Measurements from ENCODE around the gene PAX7.

Gene PAX7

GRCh38 chr1:18642278-18643095 is 11.8 kb downstream of the PAX7 start:
- no peak for DNase-seq

- DNase-seq, result no peak
Observed at GRCh38 chr1:18643154-18644012, 12.7 kb downstream of the PAX7 start.

GRCh38 chr1:18644013-18644399 is 13.4 kb downstream of the PAX7 start:
- DNase-seq, result no peak

GRCh38 chr1:18644446-18644845 is 13.8 kb downstream of the PAX7 start:
- DNase-seq, result no peak

- DNase-seq, result no peak
Observed at GRCh38 chr1:18644973-18645746, 14.5 kb downstream of the PAX7 start.

GRCh38 chr1:18645747-18646090 is 15.1 kb downstream of the PAX7 start:
- no peak for DNase-seq

GRCh38 chr1:18646091-18646785 is 15.6 kb downstream of the PAX7 start:
- DNase-seq, result no peak

GRCh38 chr1:18646786-18647410 is 16.3 kb downstream of the PAX7 start:
- DNase-seq, result no peak

- no peak for DNase-seq
Observed at GRCh38 chr1:18647681-18648214, 17.1 kb downstream of the PAX7 start.

GRCh38 chr1:18649693-18650370 is 19.2 kb downstream of the PAX7 start:
- no peak for DNase-seq

- no peak for DNase-seq
Observed at GRCh38 chr1:18651713-18652112, 21.1 kb downstream of the PAX7 start.

- no peak for DNase-seq
Observed at GRCh38 chr1:18652791-18653190, 22.1 kb downstream of the PAX7 start.

- no peak for DNase-seq
Observed at GRCh38 chr1:18653367-18653766, 22.7 kb downstream of the PAX7 start.

GRCh38 chr1:18653916-18654315 is 23.3 kb downstream of the PAX7 start:
- no peak for DNase-seq

GRCh38 chr1:18654599-18654998 is 24.0 kb downstream of the PAX7 start:
- no peak for DNase-seq

- DNase-seq, result no peak
Observed at GRCh38 chr1:18657506-18658201, 27.0 kb downstream of the PAX7 start.

GRCh38 chr1:18658831-18659230 is 28.2 kb downstream of the PAX7 start:
- DNase-seq, result no peak

GRCh38 chr1:18661404-18662285 is 31.0 kb downstream of the PAX7 start:
- no peak for DNase-seq

GRCh38 chr1:18662286-18662639 is 31.6 kb downstream of the PAX7 start:
- no peak for DNase-seq

Measured in hippocampal formation (tissue), 2 donors.